D721Med (cell line): ENCODE measurements around the gene OR8H1.

Experiments
- DNase-seq: peaks from one replicate; pipeline ENCODE4 v3.0.0; 2011; ENCODE audit warnings: low spot score; ENCODE audit not compliant: insufficient read length
- FAIRE-seq: peaks from 2 replicates; lab custom pipeline; 2011; peaks lifted over from hg19 to GRCh38; lab: Jason Lieb, UNC
- TF ChIP-seq, protein P1 (sequence below): IDR thresholded peaks from 2 replicates; pipeline ENCODE4 v1.5.1; 2012; ENCODE audit warnings: mild to moderate bottlenecking, control low read depth; ENCODE audit not compliant: insufficient read depth; ENCODE audit errors: missing control alignments

The OR8H1 gene, protein sequence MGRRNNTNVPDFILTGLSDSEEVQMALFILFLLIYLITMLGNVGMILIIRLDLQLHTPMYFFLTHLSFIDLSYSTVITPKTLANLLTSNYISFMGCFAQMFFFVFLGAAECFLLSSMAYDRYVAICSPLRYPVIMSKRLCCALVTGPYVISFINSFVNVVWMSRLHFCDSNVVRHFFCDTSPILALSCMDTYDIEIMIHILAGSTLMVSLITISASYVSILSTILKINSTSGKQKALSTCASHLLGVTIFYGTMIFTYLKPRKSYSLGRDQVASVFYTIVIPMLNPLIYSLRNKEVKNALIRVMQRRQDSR

GRCh38 chr11:56292154-56292553 is at the start of gene OR8H1:
Gene OR8H1 (minus strand): TSS chr11:56292254. CDS start chr11:56291062, 1,192 bp downstream.
- DNase-seq: no peak
- TF ChIP-seq, protein P1, sequence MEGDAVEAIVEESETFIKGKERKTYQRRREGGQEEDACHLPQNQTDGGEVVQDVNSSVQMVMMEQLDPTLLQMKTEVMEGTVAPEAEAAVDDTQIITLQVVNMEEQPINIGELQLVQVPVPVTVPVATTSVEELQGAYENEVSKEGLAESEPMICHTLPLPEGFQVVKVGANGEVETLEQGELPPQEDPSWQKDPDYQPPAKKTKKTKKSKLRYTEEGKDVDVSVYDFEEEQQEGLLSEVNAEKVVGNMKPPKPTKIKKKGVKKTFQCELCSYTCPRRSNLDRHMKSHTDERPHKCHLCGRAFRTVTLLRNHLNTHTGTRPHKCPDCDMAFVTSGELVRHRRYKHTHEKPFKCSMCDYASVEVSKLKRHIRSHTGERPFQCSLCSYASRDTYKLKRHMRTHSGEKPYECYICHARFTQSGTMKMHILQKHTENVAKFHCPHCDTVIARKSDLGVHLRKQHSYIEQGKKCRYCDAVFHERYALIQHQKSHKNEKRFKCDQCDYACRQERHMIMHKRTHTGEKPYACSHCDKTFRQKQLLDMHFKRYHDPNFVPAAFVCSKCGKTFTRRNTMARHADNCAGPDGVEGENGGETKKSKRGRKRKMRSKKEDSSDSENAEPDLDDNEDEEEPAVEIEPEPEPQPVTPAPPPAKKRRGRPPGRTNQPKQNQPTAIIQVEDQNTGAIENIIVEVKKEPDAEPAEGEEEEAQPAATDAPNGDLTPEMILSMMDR: no peak
- no peak for FAIRE-seq

GRCh38 chr11:56340289-56340688 is 48.2 kb upstream of the OR8H1 start:
- no peak for FAIRE-seq
- TF ChIP-seq, protein P1: no peak
- DNase-seq: no peak

DNA sequence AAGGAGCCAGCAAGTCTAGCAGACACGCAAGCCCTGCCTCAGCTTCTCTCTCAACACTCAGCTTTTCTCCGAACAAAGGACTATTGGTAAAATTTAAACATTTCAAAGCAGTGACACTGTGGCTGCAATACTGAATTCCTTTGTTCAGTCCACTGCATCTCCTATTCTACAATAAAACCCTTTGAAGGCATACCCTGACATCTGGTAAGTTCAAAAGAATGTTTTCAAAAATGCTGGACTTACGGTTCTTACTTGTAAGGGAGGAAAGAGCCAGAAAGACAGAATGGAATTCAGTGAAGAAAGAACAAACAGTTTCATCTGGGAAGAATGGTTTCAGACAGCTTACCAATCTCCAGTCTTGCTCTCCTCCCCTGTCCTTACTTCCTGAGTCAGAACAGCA is 41.1 kb upstream of the OR8H1 start:
- DNase-seq: no peak
- TF ChIP-seq, protein P1: no peak
- no peak for FAIRE-seq

GRCh38 chr11:56331861-56332491 is 39.9 kb upstream of the OR8H1 start:
- DNase-seq (no peak), FAIRE-seq (no peak)
- TF ChIP-seq, protein P1: no peak

GRCh38 chr11:56314844-56315243 is 22.8 kb upstream of the OR8H1 start, which contains the start of gene OR8K3:
Gene OR8K3 (plus strand): TSS chr11:56315144. CDS start chr11:56318307, 3,163 bp downstream.
- no peak for DNase-seq
- TF ChIP-seq, protein P1: no peak
- FAIRE-seq: no peak

- FAIRE-seq (no peak), DNase-seq (no peak)
- TF ChIP-seq, protein P1: no peak
Observed at GRCh38 chr11:56307836-56308235, 15.8 kb upstream of the OR8H1 start.

- TF ChIP-seq, protein P1: no peak
- DNase-seq (no peak), FAIRE-seq (no peak)
Observed at GRCh38 chr11:56296898-56297297, 4.8 kb upstream of the OR8H1 start.
